NCI-H1436 treated with DMSO at 0.1 percent for 48 hours (cell line): Measurements from ENCODE around the gene MAGOH.
"Not testable (repeated sequence)": the region's sequence is repeated elsewhere in the genome, so short reads cannot be mapped to it uniquely, and the experiment has no call there.

ENCODE experiments used
- DNase-seq: peaks from one replicate; lab custom pipeline; 2025; lab: John Stamatoyannopoulos, UW

MAGOH gene

DNA sequence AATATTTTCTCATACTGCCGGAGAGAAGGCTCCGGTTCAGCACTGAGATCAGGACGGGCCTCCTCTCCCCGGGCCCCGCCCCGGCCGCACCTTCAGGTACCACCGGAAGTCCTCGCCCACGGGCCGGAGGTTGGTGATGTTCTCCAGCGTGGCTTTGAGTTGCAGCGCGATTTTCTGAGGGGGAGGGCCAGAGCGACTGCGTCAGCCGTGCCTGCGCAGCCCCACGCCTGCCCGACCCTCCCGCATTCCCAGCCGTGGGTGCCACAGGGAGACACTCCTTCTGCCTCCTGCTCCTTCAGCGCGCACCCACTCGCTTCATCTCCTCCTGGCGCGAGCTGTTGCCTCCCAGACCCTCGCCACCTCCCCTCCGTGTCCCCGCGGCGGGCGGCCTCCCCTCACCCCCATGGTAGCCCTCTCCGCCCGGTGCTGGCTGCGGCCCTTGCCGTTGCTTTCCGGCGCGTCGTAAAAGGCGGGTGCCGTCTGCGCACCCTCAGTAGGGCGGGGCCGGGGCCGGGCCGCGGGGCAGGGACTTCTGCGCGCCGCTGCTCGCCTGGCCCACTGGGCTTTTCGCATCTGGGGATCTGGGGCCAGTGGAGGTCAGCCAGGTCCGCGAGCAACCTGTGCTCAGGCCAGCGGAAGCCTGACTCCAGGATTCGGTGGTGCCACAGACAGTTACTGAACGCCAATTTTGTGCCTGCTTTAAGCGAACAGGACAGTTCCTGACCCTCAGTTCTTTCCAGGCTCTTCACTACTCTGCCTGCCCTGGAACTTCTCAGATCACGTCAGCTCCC, 18.0 kb downstream of the MAGOH start, which contains the start of gene CZIB:
CZIB (minus strand) TSS at position 464 of the 791 bp plus-strand sequence; CDS start at position 405, 59 bp downstream.
- DNase-seq = peak; percentile 44

DNA sequence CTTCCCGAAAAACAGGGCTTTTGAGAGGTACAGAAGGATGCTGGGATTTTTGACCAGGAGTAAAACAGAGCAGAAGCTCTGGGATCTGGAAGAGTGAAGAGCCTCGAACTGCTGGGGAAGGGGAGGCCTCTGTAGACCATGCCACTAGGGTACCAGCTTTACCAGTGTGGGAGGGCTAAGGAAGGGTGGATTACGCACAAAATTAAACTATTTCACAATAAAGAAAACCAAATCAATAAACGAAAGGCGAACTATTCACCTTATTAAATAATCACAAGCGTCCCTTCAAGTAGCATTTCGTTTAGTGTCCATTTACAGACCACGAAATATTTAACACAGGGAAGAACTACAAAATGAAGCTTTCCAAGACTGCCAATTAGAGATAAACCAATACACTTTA, 18.6 kb downstream of the MAGOH start:
- DNase-seq = no peak

DNA sequence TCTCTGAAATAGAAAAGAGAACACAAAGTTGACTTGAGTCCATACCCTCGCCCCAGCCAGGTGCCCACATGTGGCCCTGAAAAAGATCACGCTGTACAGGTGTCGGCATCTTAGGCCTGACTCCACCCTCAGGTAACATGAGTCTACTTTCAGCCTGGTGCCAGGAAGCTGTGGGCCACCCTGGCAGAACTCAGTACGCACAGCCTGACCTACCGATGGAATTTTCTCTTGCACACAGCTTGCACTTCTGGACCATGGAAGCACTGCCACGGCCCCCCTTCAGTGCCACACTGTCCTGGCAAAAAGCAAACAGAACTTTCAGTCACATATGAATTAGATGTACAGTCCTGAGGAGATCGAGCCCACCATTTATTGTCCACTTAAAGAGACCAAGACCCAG, 20.1 kb downstream of the MAGOH start:
- DNase-seq = no peak

DNA sequence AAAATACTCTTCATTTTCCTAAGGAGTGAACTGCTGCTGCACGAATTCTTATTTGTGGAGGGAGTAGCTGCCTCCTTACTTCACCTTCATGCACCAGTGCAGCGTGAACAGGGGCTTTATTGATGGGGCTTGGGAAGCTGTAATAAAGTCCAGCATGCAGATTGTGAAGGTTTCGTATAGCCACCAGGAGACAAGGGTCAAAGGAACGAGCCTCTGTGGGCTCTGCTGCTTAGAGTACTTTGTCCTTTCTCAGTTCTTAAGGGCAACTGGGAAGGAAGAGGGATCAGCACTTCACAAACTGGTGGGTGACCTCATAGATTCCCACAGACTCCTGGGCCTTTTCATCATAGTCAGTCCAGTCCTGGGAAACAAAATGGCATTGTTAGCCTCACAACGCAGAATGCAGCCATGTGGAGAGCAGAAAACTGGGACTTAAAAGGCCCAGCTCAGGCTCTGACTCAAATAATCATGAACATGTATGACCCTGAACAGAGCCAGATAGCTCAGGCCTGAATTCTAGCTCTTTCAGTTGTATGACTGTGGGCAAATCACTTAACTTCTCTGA, 23.9 kb downstream of the MAGOH start:
- DNase-seq = no peak

DNA sequence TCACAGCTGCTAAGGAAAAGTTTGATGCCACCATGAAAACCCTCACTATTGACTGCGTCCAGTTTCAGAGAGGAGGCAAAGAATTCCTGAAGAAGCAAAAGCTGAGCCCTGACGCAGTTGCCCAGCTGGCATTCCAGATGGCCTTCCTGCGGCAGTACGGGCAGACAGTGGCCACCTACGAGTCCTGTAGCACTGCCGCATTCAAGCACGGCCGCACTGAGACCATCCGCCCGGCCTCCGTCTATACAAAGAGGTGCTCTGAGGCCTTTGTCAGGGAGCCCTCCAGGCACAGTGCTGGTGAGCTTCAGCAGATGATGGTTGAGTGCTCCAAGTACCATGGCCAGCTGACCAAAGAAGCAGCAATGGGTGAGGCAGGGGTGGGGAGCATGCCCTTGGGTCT, 27.4 kb downstream of the MAGOH start:
- DNase-seq = no peak

DNA sequence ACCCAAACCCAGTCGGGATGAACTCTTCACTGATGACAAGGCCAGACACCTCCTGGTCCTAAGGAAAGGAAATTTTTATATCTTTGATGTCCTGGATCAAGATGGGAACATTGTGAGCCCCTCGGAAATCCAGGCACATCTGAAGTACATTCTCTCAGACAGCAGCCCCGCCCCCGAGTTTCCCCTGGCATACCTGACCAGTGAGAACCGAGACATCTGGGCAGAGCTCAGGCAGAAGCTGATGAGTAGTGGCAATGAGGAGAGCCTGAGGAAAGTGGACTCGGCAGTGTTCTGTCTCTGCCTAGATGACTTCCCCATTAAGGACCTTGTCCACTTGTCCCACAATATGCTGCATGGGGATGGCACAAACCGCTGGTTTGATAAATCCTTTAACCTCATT, 28.0 kb downstream of the MAGOH start:
- DNase-seq = no peak

DNA sequence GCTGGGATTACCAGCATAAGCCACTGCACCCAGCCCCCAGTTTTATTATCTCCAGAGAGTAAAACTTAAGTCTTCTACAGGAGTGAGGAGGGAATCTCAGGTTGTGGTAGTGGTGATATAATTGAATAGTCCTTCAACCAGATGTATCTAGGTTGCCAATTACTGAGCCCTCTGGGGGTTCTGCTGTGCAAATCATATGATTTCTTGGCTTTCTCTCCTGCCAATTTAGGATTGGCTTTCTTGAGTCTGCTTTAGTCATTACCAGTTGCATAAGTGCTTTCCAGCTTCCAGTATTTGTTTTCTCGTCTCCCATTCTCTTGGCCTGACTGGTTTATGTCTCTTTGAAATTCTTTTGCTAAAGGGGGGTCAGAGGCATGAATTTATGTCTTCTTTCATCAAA, 30.6 kb downstream of the MAGOH start:
- no peak for DNase-seq

DNA sequence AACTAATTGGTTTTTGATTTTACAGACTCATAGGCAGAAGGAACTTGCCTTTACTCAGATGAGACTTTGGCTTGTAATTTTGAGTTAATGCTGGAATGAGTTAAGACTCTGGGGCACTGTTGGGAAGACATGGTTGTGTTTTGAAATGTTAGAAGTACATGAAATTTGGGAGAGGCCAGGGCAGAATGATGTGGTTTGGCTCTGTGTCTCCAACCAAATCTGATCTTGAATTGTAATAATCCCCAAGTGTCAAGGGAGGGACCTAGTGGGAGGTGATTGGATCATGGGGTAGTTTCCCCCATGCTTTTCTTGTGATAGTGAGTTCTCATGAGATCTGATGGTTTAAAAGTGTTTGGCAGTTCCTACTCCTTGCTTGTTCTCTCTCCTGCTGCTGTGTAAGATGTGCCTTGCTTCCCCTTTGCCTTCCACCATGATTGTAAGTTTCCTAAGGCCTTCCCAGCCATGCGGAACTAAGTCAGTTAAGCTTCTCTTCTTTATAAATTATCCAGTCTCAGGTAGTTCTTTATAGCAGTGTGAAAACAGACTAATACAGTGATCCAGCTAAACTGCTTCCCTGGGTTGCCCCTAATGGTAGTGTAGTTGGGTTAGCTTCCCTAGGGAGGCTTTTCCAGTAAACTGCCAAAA, 31.5 kb downstream of the MAGOH start:
- no peak for DNase-seq

DNA sequence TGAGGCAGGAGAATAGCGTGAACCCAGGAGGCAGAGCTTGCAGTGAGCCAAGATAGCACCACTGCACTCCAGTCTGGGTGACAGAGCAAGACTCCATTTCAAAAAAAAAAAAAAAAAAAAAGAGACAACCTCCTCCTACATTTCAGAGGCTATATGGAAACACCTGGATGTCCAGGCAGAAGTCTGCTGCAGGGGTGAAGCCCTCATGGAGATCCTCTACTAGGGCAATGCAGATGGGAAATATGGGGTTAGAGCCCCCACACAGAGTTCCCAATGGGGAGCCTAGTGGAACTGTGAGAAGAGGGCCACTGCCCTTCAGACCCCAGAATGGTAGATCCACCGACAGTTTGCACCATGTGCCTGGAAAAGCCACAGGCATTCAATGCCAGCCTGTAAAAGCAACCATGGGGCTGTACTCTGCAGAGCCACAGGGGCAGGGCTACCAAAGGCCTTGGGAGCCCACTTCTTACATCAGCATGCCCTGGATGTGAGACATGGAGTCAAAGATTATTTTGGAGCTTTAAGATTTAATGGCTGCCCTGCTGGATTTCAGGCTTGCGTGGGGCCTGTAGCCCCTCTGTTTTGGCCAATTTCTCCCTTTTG, 32.1 kb downstream of the MAGOH start:
- not testable (repeated sequence) for DNase-seq

DNA sequence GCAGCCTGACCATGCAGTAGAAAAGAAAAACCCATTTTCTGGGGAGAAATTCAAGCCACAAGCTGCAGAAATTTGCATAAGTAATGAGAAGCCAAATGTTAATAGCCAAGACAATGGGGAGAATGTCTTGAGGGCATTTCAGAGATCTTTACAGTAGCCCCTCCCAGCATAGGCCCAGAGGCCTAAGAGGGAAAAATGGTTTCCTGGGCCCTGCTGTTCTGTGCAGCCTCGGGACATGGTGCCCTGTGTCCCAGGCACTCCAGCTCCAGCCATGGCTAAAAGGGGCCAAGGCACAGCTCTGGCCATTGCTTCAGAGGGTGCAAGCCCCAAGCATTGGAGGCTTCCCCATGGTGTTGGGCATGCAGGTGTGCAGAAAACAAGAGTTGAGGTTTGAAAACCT, 32.8 kb downstream of the MAGOH start:
- not testable (repeated sequence) for DNase-seq

DNA sequence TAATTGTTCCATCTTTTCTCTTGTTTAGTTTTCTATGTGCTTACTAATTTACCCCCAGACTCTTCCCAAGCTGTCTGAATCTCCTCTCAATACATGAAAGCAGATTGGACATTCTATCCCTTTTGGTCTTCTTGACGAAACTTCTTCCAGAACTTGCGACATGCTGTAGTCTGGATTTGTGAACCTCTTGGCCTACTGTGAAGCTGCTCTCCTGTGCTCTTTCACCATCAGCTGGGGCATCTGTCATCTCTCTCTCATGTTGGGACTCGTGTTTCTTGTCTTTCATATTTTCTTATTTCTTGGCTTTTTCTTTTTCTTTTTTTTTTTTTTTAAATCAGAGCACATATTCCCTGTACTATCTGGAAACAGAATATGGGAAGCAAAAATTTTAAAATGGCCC, 34.9 kb downstream of the MAGOH start:
- DNase-seq = no peak

DNA sequence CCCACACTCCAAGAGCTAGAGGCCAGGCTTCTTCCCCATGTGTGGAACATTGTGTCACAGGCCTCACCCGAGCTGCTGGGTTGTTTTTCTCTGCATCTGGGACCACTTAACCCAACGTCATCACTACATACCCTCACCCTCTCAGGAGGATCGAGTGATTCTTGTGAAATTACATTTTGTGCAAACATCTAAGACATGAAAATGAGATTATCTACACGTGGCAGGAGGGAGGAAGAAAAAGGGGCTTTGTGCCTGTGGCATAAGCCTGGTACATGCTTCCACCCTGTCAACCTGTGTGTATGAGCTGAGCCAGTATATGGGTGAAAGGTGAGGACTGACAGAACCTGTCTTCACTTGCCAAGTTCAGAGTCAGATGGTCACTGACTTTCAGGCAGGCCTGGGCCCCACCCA, 40.1 kb downstream of the MAGOH start:
- DNase-seq = no peak

DNA sequence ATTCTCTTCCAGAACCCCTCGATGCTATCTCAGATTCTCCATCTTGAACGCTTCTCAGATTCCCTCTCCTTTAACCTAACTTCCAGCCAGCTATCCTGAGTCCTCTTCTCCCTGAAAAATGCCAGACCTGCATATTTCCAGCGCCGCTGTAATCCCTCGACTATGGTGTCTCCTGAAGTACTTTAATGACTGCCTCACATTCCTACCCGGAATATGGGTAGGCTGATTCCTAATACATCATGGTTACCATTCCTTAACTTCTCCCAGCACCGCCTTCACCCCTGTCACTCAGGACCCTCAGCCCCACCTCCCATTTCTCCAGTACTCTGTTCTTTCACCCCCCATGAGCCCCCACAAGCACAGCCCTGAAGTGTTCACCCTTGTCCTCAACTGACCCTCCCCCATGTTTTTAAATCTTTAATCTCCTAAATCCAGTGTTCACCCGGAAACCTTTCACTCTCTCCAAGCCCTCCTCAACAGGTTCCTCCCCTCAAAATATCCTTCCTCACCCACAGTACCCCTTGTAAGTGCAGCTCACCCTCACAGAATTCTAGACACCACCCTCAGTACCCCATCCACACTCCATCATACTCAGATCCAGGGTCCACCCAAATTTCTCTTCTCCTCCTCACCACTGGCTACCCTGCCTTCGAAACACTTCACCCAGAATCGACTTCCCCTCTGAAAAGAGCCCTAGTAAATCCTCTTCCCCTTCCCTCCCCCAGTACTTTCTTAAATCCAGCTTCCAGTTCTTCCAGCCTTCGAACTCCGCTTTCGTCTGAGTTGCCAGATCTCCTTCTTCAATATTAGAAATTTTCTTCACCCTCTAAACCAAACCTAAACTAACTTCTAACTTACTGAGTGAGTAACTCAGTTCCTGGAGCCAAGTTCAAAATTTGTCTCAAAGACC, 40.8 kb downstream of the MAGOH start:
- DNase-seq = no peak

DNA sequence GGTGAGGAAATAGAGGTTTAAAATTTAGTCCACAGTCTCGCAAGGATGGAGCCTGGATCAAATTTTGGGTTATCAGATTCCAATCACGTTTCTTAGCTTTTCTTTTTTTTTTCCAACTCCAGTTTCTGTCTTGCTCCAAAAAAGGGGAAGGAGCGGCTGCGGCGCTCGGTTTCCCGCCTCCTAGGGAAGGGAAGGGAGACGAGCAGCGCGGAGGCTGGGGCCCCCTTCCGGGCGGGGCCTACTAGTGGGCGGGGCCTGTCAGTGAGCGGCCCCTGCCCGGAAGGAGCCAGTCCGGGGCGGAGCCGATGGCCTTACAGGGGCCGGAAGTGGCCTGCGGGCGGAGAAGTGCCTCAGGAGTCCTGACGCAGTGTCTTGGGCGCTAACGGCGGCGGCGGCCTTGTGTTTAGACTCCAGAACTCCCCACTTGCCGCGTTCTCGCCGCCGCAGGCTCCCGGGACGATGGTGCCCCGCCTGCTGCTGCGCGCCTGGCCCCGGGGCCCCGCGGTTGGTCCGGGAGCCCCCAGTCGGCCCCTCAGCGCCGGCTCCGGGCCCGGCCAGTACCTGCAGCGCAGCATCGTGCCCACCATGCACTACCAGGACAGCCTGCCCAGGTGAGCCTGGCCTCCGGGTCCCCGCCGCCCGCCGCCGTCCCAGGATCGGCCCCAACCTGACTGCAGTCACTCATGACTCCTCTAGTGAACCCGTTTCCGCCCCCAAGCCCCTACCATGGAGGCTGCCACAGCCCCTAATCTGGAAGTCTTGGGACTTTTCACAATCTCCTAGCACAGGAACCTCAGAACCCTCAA, 41.6 kb downstream of the MAGOH start, which contains the start of gene CPT2:
CPT2 (plus strand) TSS at position 340 of the 806 bp plus-strand sequence; CDS start at position 460, 120 bp downstream.
- DNase-seq = peak; percentile 72

DNA sequence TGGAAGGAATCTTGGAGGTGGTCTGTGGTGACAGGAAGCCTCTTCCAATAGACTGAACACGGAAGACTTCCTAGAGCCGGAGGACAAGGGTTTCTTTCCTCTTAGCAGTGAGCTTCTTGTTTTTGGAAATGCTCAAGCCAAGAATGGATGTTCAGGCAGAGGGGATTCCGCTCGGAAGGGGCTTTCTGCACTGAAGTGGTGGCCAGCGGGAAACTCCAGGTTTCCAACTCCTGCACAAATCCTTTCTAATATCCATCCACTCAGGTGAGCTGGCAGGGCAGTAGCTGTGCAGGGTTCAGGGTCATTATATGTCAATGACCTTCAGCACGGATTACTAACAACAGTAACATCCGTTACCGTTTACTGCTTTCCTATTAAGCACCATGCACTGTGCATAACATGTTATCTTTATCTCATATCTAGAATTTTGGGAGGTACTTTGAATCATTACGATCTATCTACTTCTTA, 42.3 kb downstream of the MAGOH start:
- no peak for DNase-seq

DNA sequence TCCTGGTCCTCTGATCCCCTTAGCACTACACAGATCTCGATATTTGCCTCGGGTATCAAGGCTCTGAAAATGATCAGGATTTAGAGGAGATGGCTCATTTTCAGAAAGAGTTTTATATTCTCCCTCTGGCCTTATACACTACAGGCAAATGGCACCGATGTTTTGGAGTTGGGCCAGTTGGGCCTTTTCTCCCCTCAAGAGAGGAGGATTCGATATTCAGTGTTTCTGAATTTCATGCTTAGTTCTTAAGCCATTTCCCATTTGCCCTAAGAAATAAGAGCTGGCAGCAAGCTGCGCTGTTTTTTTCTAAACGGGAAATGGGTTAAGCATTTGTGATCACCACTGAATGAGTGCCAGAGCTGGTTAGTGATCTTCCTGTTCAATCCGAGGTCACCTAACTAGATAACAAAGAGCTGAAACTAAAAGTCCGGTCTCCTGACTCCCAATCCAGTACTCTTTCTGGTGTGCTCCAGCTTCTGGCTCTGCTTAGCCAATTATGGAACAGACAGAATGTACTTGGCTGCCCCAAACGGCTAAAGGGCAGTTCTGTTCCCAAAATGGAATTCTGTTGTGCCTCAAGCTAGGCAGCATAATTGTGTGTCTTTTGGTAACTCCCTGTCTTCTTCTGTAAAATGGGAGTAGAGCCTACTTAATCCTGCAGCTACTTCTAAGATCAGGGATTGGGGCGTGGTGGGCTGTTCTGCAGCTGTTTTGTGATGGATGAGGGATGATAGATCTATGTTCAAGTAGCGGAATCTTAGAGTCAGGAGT, 42.9 kb downstream of the MAGOH start:
- no peak for DNase-seq

DNA sequence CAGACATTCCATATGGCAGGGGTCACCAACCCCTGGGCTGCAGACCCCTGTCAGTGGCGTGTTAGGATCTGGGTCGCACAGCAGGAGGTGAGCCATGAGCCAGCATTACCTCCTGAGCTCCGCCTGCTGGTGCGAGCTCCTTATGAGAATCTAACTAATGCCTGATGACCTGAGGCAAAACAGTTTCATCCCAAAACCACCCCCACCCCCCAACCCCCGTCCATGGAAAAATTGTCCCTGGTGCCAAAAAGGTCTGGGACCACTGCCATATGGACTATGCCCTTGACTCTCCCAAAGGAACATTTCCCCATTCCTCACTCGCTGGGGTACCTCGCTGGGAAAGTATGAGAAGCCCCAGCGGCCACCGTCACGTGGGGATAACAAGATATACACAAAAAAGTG, 48.1 kb downstream of the MAGOH start:
- no peak for DNase-seq

DNA sequence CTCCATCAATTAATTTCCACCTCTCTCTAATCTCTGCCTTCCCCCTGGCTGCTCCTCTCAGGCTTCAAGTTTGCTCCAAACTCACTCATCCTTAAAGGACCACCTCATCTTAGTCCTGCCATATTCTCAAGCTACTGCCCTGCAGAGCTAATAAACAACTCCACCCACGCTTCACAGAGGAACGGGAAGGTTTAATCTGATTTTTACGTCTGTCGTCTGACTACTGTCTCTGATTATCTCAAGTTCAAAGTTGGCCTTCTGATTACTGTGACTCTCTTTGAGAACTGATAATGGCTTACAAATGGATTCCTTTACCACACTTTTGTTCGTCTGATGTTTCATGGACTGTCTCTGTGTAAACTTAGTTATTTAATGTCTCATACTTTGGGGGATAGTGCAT, 49.3 kb downstream of the MAGOH start:
- no peak for DNase-seq

DNA sequence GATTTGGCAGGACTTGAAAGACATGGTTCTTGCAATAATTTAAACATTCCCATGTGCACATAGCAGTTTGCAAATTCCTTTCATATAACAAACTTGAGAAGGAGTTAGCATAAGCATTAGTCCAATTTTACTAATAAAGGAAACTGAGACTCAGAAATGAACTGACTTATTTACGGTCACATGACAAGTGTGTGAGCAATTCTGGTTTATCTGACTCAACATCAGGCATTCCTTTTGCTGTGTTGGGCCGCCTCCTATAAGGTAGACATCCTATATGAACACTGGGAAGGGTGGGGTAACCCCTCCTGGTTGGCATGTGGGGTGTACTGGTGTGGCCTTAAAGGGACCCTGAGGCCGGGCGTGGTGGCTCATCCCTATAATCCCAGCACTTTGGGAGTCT, 50.2 kb downstream of the MAGOH start:
- no peak for DNase-seq

DNA sequence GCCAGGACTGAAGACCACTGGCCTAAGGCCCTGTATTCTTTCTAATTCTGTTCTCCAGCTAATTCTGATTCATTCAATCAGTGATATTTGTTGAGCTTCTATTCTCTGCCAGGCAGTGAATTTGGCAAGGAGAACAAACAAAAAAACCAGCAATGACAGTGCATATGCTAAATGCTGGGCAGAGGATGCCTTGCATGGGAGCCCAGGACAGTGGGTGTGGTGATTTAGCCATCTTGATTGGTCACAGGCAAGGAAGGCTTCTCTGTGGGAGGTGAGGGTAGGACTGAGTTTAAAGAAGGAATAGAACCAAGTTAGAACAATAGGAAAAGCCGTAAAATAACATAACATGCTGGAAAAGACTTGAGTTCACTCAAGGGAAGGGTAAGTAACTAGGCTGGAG, 50.9 kb downstream of the MAGOH start:
- DNase-seq = no peak
